LoVo (cell line): ENCODE measurements around the gene KIR3DL2.
"Not testable (repeated sequence)": the region's sequence is repeated elsewhere in the genome, so short reads cannot be mapped to it uniquely, and the experiment has no call there.

Source experiments
- DNase-seq: peaks from one replicate; pipeline ENCODE4 v3.0.0-alpha.2; 2016; ENCODE audit warnings: low spot score

The KIR3DL2 gene

GRCh38 chr19:54871696-54872095 is 21.5 kb downstream of the KIR3DL2 start:
- no peak for DNase-seq

GRCh38 chr19:54873990-54874389 is 23.7 kb downstream of the KIR3DL2 start, which contains the start of gene FCAR:
Gene FCAR, plus strand, starts transcription at chr19:54874235. Its CDS starts 55 bp downstream, at chr19:54874290.
- DNase-seq: no peak

DNA sequence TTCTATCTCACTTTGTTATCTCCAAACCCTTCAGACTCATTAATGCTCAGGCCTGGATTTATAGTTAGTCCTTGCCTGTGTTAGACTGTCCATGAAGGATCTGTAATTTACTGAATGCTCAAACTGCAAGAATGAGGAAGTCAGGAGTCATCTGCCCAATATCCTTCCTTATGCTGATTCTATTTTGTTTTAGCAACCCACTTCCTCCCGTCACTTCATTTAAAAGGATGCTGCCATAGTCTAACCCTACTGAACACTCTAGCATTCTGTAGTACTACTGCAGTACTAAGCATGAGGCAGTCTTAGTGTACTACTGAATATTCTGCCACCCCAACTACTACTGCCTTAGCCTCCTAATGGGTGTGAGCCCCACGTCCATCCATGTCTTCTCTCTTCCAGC is 25.3 kb downstream of the KIR3DL2 start:
- DNase-seq: no peak

GRCh38 chr19:54877471-54877870 is 27.2 kb downstream of the KIR3DL2 start:
- no peak for DNase-seq

DNA sequence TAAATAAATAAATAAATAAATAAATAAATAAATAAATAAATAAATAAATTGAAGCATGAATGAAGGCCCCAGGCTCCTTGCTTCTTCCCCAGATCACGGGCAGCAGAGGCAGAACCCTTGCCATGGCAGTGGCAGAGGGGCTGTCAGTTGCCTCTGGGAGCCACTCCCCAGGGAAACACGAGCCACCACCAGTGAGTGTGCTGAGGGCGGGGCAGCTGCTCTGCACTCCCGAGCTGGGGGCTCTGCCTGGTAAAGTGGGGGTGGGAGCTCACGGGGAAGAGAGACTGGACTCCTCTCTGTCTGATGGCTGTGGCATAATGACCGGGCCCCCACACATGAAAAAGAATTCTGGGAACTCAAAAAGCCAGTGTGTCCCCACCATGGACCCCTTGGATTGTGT is 31.6 kb downstream of the KIR3DL2 start:
- DNase-seq: no peak

GRCh38 chr19:54882758-54883157 is 32.5 kb downstream of the KIR3DL2 start:
- DNase-seq: no peak

DNA sequence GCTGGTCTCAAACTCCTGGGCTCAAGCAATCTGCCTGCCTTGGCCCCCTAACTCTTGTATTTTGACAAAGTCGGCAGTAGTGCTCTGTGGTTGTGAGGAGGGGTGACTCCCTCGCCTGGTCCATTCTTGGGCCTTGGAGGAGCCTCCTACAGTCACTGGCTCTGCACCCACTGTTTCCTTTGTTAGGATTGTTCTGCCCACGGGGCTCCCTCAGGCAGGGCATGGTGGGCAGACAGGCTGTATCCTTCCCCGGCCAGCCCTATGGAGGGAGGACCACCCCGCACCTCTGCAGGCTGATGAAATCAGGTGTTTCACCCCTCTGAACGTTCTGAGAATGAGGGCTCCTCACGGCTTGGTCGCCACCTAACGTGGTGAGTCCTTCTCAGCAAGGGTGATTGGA is 33.0 kb downstream of the KIR3DL2 start:
- DNase-seq: no peak

DNA sequence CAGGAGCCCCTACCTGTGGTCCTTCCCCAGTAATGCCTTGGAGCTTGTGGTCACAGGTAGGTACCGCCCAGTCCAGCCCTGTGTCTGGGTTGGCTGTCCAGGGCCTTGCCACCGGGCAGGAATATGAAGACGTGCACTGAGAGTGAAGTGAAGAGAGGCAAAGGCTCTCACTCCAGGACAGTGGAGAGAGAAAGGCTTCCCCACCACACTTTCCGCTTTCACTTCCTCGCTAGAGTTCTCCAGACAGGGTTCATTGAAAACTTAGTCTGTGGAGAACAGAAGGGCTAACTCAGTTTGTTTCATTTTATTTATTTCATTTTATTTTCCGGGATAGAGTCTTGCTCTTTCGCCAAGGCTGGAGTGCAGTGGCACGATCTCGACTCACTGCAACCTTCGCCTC is 38.0 kb downstream of the KIR3DL2 start:
- no peak for DNase-seq

GRCh38 chr19:54889566-54889965 is 39.3 kb downstream of the KIR3DL2 start:
- DNase-seq: no peak

- DNase-seq: peak; percentile 69
Observed at GRCh38 chr19:54893406-54893805, 43.2 kb downstream of the KIR3DL2 start.

GRCh38 chr19:54894106-54894505 is 43.9 kb downstream of the KIR3DL2 start:
- DNase-seq: not testable (repeated sequence)

GRCh38 chr19:54896036-54896435 is 45.8 kb downstream of the KIR3DL2 start:
- no peak for DNase-seq

DNA sequence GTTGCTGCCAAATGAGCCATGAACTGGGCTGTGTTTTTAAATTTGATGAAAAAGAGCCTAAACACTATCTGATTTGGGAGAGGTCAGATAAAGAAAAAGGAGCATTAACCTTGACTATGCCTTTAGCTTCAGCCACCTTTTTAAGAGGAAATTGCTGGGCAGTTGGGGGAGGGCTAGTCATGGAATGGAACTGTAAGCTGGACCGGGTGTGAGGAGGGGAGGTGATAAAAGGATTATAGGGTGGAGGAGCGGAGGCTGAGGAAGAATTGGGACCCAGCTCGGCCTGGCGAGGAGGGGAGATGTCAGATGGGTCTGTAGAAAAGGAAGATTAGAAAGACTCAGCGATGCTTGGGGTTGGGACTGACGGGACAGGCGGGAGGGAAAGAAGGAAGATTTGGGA is 48.4 kb downstream of the KIR3DL2 start:
- not testable (repeated sequence) for DNase-seq

GRCh38 chr19:54899646-54900045 is 49.4 kb downstream of the KIR3DL2 start:
- DNase-seq: not testable (repeated sequence)

GRCh38 chr19:54901153-54901552 is 50.9 kb downstream of the KIR3DL2 start:
- not testable (repeated sequence) for DNase-seq

- no peak for DNase-seq
Observed at GRCh38 chr19:54902061-54902460, 51.8 kb downstream of the KIR3DL2 start.

DNA sequence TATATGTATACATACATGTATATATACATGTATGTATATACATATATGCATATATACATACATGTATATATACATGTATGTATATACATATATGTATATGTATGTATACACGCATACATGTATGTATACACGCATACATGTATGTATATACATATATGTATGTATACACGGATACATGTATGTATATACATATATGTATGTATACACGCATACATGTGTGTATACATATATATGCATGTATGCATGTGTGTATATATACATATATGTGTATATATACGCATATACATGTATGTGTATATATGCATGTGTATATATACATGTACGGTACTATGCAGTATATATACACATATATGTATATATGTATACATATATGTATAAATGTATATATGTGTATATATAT is 53.1 kb downstream of the KIR3DL2 start:
- DNase-seq: no peak

- not testable (repeated sequence) for DNase-seq
Observed at GRCh38 chr19:54904261-54904660, 54.0 kb downstream of the KIR3DL2 start.

- no peak for DNase-seq
Observed at GRCh38 chr19:54905421-54905802, 55.2 kb downstream of the KIR3DL2 start.

- DNase-seq: no peak
Observed at GRCh38 chr19:54905803-54906511, 55.7 kb downstream of the KIR3DL2 start, which contains the start of gene NCR1. Gene NCR1, plus strand, starts transcription at chr19:54906148. Its CDS starts 40 bp downstream, at chr19:54906188.

GRCh38 chr19:54906819-54907218 is 56.6 kb downstream of the KIR3DL2 start:
- no peak for DNase-seq

- DNase-seq: not testable (repeated sequence)
Observed at GRCh38 chr19:54907899-54908298, 57.7 kb downstream of the KIR3DL2 start.
